ENCODE results near the gene SMIM7. TPM values are rescaled to one million over a fixed set of nuclear protein-coding genes. Genes with fewer than 3 reads are reported as not detected.

Gene SMIM7
- 10 to 100 TPM; 61.2 to 88.8 (median 70.1) TPM for total RNA-seq
- long read RNA-seq, donor 1, transcript SMIM7-214 (4 exons, 1,075 nt), result minor isoform, 5 of 76 reads
- long read RNA-seq, donor 1, transcript SMIM7-208 (5 exons, 2,776 nt), result major isoform, 48 of 76 reads
- long read RNA-seq, donor 1, transcript SMIM7-215 (6 exons, 975 nt), result minor isoform, 7 of 76 reads
- long read RNA-seq, donor 1, partial matches to known transcripts, result 3 of 76 reads
- long read RNA-seq, donor 1, other reads (novel, unspliced or antisense), result 10 of 76 reads
- long read RNA-seq, donor 2, transcript SMIM7-208 (5 exons, 2,776 nt), result major isoform, 74 of 99 reads
- long read RNA-seq, donor 2, transcript SMIM7-214 (4 exons, 1,075 nt), result minor isoform, 7 of 99 reads
- long read RNA-seq, donor 2, partial matches to known transcripts, result 2 of 99 reads
- long read RNA-seq, donor 2, other reads (novel, unspliced or antisense), result 7 of 99 reads

- H3K36me3 ChIP-seq (ENCODE audit: low read depth), result no peaks in the 10 kb centered on the region
- TF ChIP-seq, protein P1, sequence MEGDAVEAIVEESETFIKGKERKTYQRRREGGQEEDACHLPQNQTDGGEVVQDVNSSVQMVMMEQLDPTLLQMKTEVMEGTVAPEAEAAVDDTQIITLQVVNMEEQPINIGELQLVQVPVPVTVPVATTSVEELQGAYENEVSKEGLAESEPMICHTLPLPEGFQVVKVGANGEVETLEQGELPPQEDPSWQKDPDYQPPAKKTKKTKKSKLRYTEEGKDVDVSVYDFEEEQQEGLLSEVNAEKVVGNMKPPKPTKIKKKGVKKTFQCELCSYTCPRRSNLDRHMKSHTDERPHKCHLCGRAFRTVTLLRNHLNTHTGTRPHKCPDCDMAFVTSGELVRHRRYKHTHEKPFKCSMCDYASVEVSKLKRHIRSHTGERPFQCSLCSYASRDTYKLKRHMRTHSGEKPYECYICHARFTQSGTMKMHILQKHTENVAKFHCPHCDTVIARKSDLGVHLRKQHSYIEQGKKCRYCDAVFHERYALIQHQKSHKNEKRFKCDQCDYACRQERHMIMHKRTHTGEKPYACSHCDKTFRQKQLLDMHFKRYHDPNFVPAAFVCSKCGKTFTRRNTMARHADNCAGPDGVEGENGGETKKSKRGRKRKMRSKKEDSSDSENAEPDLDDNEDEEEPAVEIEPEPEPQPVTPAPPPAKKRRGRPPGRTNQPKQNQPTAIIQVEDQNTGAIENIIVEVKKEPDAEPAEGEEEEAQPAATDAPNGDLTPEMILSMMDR (IDR thresholded peaks at IDR 0.05), result no peak
- ATAC-seq, result peak; percentile 97
- H3K4me1 ChIP-seq (ENCODE audit: low read depth), result peaks cover 12% of the 10 kb centered on the region
- H3K9me3 ChIP-seq, result no peaks in the 10 kb centered on the region
- peak within 1 kb of the TSS; percentile 42 for H3K4me3 ChIP-seq
- intact Hi-C loops (cut with DNase I, micrococcal nuclease), result no loop called here
- peak; percentile 98 to 99 (median 99) for DNase-seq
Observed at GRCh38 chr19:16659832-16660708, at the start of gene SMIM7. TSS of gene SMIM7 (minus strand) at chr19:16660144. CDS start at chr19:16660110, 34 bp downstream.

DNA sequence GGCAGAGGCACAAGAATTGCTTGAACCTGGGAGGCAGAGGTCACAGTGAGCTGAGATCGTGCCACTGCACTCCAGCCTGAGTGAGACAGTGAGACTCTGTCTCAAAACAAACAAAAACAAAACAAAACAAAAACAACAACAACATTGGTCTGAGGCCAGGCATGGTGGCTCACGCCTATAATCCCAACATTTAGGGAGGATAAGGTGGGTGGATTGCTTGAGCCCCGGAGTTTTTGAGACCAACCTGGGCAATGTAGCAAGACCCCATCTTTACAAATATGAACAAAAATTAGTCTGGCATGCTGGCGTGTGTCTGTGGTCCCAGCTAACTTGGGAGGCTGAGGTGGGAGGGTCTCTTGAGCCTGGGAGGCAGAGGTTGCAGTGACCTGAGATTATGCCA, 43.7 kb upstream of the SMIM7 start:
- Histone ChIP-seq H3K9me3 (no peaks in the 10 kb centered on the region), H3K4me1 (ENCODE audit: low read depth) (no peaks in the 10 kb centered on the region), H3K4me3 (no peak overlapping the region), H3K36me3 (ENCODE audit: low read depth) (no peaks in the 10 kb centered on the region)
- TF ChIP-seq, protein P1 (IDR thresholded peaks at IDR 0.05), result no peak
- DNase-seq (no peak), ATAC-seq (no peak)
- intact Hi-C loops (cut with DNase I, micrococcal nuclease), result no loop called here

DNA sequence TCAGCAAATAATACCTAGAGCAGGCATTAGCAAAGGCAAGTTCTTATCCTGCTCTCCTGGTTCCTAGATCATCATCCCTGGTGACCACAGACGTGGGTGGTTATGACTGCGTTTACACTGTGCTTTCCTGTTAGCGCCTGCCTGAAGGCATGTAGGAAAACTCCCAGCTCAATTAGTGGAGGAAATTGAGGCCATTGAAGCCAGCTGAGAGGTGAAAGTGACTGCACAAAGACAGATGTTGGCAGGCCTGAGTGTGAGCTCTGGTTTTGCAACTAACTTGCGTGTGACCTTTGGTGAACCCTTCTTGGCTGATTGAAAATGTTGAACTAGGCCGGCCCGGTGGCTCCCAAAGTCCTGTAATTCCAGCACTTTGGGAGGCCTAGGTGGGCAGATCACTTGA, 42.2 kb upstream of the SMIM7 start:
- Histone ChIP-seq H3K4me1 (ENCODE audit: low read depth) (no peaks in the 10 kb centered on the region), H3K4me3 (no peak overlapping the region), H3K9me3 (no peaks in the 10 kb centered on the region), H3K36me3 (ENCODE audit: low read depth) (no peaks in the 10 kb centered on the region)
- peak; percentile 22 for ATAC-seq
- DNase-seq, result peak in 1 of 3 donors; percentile 22
- TF ChIP-seq, protein P1 (IDR thresholded peaks at IDR 0.05), result no peak
- intact Hi-C loops (cut with DNase I, micrococcal nuclease), result no loop called here

DNA sequence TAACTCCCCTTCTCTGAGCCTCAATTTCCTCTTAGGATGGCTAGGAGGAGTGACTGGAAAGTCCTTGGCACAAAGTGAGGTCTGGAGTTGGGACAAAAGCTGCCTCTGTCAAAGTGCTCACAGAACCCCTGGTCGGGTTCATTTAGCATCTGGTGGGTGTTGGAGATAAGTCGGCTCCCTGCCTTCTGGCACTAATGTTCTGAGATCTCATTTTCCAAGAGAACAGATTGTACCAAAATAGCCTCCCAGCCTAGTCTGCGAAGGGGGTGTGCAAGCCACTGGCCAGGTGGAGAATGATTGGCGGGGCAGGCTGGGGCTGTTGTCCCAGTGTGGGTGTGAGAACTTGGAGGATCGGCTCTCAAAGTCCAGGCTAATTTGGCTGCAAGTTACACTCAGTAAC, 39.0 kb upstream of the SMIM7 start:
- TF ChIP-seq, protein P1 (IDR thresholded peaks at IDR 0.05), result no peak
- intact Hi-C loops (cut with DNase I, micrococcal nuclease), result no loop called here
- no peak overlapping the region for H3K4me3 ChIP-seq
- peak; percentile 40 for ATAC-seq
- peak in 1 of 3 donors; percentile 32 for DNase-seq
- no peaks in the 10 kb centered on the region for H3K9me3 ChIP-seq
- H3K4me1 ChIP-seq (ENCODE audit: low read depth), result no peaks in the 10 kb centered on the region
- no peaks in the 10 kb centered on the region for H3K36me3 ChIP-seq (ENCODE audit: low read depth)

- TF ChIP-seq, protein P1 (IDR thresholded peaks at IDR 0.05), result no peak
- intact Hi-C loops (cut with DNase I, micrococcal nuclease), result no loop called here
Observed at GRCh38 chr19:16688084-16688483, 28.1 kb upstream of the SMIM7 start.

More at GRCh38 chr19:16688084-16688483, 28.1 kb upstream of the SMIM7 start:
- H3K36me3 ChIP-seq (ENCODE audit: low read depth), result no peaks in the 10 kb centered on the region
- no peaks in the 10 kb centered on the region for H3K4me1 ChIP-seq (ENCODE audit: low read depth)
- no peak overlapping the region for H3K4me3 ChIP-seq
- ATAC-seq, result no peak
- peaks cover 2% of the 10 kb centered on the region for H3K9me3 ChIP-seq
- DNase-seq, result no peak
